Heart left ventricle (tissue), 16 donors: ENCODE data around the gene NUP54. TPM values are rescaled to one million over a fixed set of nuclear protein-coding genes. Genes with fewer than 3 reads are reported as not detected.

Experiments used
- ATAC-seq, 4 donors: fragments of 200-7000 bp; cut with Tn5 transposase; one replicate each; pipeline ENCODE4 v1.9.1; 2020 to 2022; ENCODE audit warnings: moderate library complexity in 4 of 4, mild to moderate bottlenecking in 3 of 4, moderate number of reproducible peaks in 1 of 4
- DNase-seq, 5 donors: peaks; one replicate each; pipeline ENCODE4 v3.0.0-alpha.2; 2020
- H3K27ac ChIP-seq, 12 donors: fragments of 200-600 bp; sonication (generic) in 4 of 12; one replicate each; pipeline versions ENCODE4 v1.5.0 to v1.8.0; 2016 to 2022; ENCODE audit warnings: mild to moderate bottlenecking in 2 of 12
- H3K27me3 ChIP-seq, 9 donors: fragments of 200-600 bp; sonication (generic) in 2 of 9; one replicate each; pipeline versions ENCODE4 v1.5.1 to v1.8.0; 2016 to 2022; ENCODE audit warnings: mild to moderate bottlenecking in 3 of 9
- H3K36me3 ChIP-seq, 9 donors: fragments of 200-600 bp; sonication (generic) in 2 of 9; one replicate each; pipeline versions ENCODE4 v1.5.0 to v1.8.0; 2018 to 2022; ENCODE audit warnings: mild to moderate bottlenecking in 2 of 9
- H3K4me1 ChIP-seq, 12 donors: fragments of 200-600 bp; sonication (generic) in 4 of 12; one replicate each; pipeline versions ENCODE4 v1.5.0 to v1.8.0; 2016 to 2022; ENCODE audit warnings: mild to moderate bottlenecking in 3 of 12
- H3K4me3 ChIP-seq, 12 donors: fragments of 200-600 bp; sonication (generic) in 4 of 12; one replicate each; pipeline versions ENCODE4 v1.5.0 to v1.8.0; 2017 to 2022; ENCODE audit warnings: mild to moderate bottlenecking in 9 of 12, moderate library complexity in 4 of 12
- H3K9me3 ChIP-seq, 12 donors: fragments of 200-600 bp; sonication (generic) in 4 of 12; one replicate each; pipeline versions ENCODE4 v1.5.0 to v1.8.0; 2016 to 2022; ENCODE audit warnings: mild to moderate bottlenecking in 1 of 12
- POLR2A ChIP-seq, 2 donors: fragments of 450-650 bp; IDR thresholded peaks; one replicate each; pipeline ENCODE4 v1.6.1; 2017; ENCODE audit warnings: antibody characterized with exemption in 2 of 2, mild to moderate bottlenecking in 2 of 2, moderate library complexity in 2 of 2
- WGBS, 4 donors: extraction: QIAGEN DNeasy Blood & Tissue Kit in 2 of 4; methylation state at CpG; one replicate each; pipeline versions ENCODE4 v1.1.5 to v1.1.7; 2013 to 2018; 5-methylcytosine and 5-hydroxymethylcytosine counted together
- intact Hi-C, 10 donors: fragments of 100-400 bp; cut with DNase I; formaldehyde crosslinking; loops; one replicate each; pipeline versions ENCODE4 v1.11.1 to v1.14.2; 2022
- polyA plus RNA-seq, 2 donors: library from polyadenylated mRNA; stranded (reverse); fragments of 200-250 nt; gene quantifications; one replicate each; pipeline ENCODE4 v1.2.3, GENCODE V29; 2013
- total RNA-seq, 9 donors: library from RNA; depleted of rRNA in 2 of 9; stranded (reverse); fragments of >200 nt in 2 of 9; fragmentation: NEBNext Ultra II Directional in 3 of 9; extraction: Animal tissue kit (Norgen Biotek cat#: 25700) in 3 of 9; gene quantifications; one replicate each; pipeline versions ENCODE4 v1.1.0 to v1.2.4, GENCODE V29; 2016 to 2023
- TF ChIP-seq, protein P1 (sequence below), 12 donors: fragments of 200-600 bp; sonication (generic) in 4 of 12; IDR thresholded peaks; one replicate each; pipeline versions ENCODE4 v1.5.0 to v1.8.0; 2018 to 2022; ENCODE audit warnings: antibody characterized with exemption in 12 of 12, mild to moderate bottlenecking in 5 of 12
- donor health status: ischemic (EF 13 %, LVEDD 7.1; RV severe dilation, severe dysfunction).
- donor health status: healthy with polysubstance abuse.
- donor health status: DM: no; HTN: yes; CAD: no.
- donor health status: DM: no; HTN: no; CAD: no.
- donor health status: ischemic (EF 25% LVEDD 6.9; RV normal size, moderate dysfunction).
- donor health status: ischemic (EF 25% LVEDD 5.7; RV mildly dilated, moderate dysfunction).
- donor health status: healthy.
- donor health status: DM: yes; HTN: yes; CAD: no.
- donor health status: ischemic (EF 35%, LVEDD 5.7; RV mildly dilated, moderate dysfunction).
- donor health status: nonischemic (EF 11% LVEDD 7.7; RV severe dilation, severe dysfunction).
- donor health status: DM: yes; HTN: yes; CAD: no.
- donor health status: PGD.
- donor health status: ischemic (EF 29% LVEDD 5.4; RV normal size, mild dysfunction).
- donor health status: nonischemic (EF 23%, LVEDD 6.1; RV moderate dilation, normal function).

Gene NUP54
- total and polyA plus RNA-seq, 11 donors: 10.7 to 26.7 (median 17.3) TPM

DNA sequence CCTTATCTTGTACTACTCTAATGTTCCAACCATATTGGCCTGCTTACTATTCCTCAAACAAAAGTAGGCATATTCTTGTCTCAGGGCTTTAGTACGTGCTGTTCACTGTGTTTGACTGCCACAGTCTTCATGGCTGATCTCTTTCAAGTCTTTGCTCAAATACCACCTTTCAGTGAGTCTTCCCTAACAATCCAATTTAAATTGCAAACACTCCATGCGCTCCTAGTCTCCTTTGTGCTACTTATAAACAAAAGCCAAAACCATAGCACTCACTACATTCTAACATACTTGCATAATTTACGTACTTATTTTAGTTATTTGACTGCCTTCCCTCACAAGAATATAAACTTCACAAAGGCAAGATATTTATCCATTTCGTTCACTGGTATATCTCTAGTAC is 75.4 kb downstream of the NUP54 start:
- no peak for ATAC-seq
- no peaks in the 10 kb centered on the region for H3K36me3 ChIP-seq
- H3K4me1 ChIP-seq: peaks cover 0 to 26% (median 6%) of the 10 kb centered on the region in 12 donors
- TF ChIP-seq, protein P1, sequence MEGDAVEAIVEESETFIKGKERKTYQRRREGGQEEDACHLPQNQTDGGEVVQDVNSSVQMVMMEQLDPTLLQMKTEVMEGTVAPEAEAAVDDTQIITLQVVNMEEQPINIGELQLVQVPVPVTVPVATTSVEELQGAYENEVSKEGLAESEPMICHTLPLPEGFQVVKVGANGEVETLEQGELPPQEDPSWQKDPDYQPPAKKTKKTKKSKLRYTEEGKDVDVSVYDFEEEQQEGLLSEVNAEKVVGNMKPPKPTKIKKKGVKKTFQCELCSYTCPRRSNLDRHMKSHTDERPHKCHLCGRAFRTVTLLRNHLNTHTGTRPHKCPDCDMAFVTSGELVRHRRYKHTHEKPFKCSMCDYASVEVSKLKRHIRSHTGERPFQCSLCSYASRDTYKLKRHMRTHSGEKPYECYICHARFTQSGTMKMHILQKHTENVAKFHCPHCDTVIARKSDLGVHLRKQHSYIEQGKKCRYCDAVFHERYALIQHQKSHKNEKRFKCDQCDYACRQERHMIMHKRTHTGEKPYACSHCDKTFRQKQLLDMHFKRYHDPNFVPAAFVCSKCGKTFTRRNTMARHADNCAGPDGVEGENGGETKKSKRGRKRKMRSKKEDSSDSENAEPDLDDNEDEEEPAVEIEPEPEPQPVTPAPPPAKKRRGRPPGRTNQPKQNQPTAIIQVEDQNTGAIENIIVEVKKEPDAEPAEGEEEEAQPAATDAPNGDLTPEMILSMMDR (IDR thresholded peaks at IDR 0.05): no peak
- TF ChIP-seq POLR2A (IDR thresholded peaks at IDR 0.05): no peak
- H3K27me3 ChIP-seq: no peaks in the 10 kb centered on the region
- peak overlapping the region in 1 of 12 donors; percentile 7 for H3K27ac ChIP-seq
- 58 to 71% (median 69%) methylated on average over 4 of the region's 4 CpGs for WGBS, 4 donors
- H3K4me3 ChIP-seq: no peak overlapping the region
- intact Hi-C loops: loop anchor here in 1 of 10 donors (10.0 kb wide), 1 partner anchor 158 kb away; no protein-coding TSS in a partner anchor
- DNase-seq: no peak
- H3K9me3 ChIP-seq: no peaks in the 10 kb centered on the region

- WGBS, 4 donors: 0 to 1% (median 0%) methylated on average over 2 of the region's 2 CpGs
- Histone ChIP-seq H3K4me1 (peaks cover 0 to 4% (median 0%) of the 10 kb centered on the region in 12 donors), H3K36me3 (no peaks in the 10 kb centered on the region), H3K9me3 (no peaks in the 10 kb centered on the region), H3K4me3 (no peak overlapping the region), H3K27me3 (no peaks in the 10 kb centered on the region), H3K27ac (no peak overlapping the region)
- intact Hi-C loops: loop anchor here (1.0 to 10.0 kb wide), 7 partner anchors 69 to 153 kb away; no protein-coding TSS in a partner anchor
- no peak for TF ChIP-seq POLR2A (IDR thresholded peaks at IDR 0.05)
- TF ChIP-seq, protein P1 (IDR thresholded peaks at IDR 0.05): peak; percentile 77 to 96 (median 92)
- peak in 4 of 5 donors; percentile 62 to 74 (median 70) for DNase-seq
- peak; percentile 39 to 87 (median 80) for ATAC-seq
Measured at GRCh38 chr4:76067652-76068286, 80.4 kb downstream of the NUP54 start.

GRCh38 chr4:76066546-76066945 is 81.7 kb downstream of the NUP54 start:
- TF ChIP-seq POLR2A (IDR thresholded peaks at IDR 0.05): no peak
- TF ChIP-seq, protein P1 (IDR thresholded peaks at IDR 0.05): no peak
- H3K4me3 ChIP-seq: no peak overlapping the region
- DNase-seq (no peak), ATAC-seq (peak in 1 of 4 donors; percentile 18)
- no peaks in the 10 kb centered on the region for H3K27me3 ChIP-seq
- WGBS, 4 donors: 69 to 79% (median 74%) methylated on average over 2 to 3 of the region's 3 CpGs
- H3K36me3 ChIP-seq: no peaks in the 10 kb centered on the region
- intact Hi-C loops: loop anchor here in 6 of 10 donors (2.0 to 10.0 kb wide), 4 partner anchors 68 to 152 kb away; no protein-coding TSS in a partner anchor
- no peaks in the 10 kb centered on the region for H3K9me3 ChIP-seq
- H3K27ac ChIP-seq: no peak overlapping the region
- no peaks in the 10 kb centered on the region for H3K4me1 ChIP-seq

Other genes with a start within 250 kb of the NUP54 start
- not detected for gene PPEF2, start 245.9 kb downstream of the NUP54 start, total RNA-seq
- not detected for gene PPEF2, start 245.9 kb downstream of the NUP54 start, polyA plus RNA-seq
- gene NAAA, start 207.4 kb downstream of the NUP54 start, total RNA-seq: 10 to 100 TPM in 6 of 9 donors, 1 to 10 TPM in 3; 6.1 to 67.0 (median 21.3) TPM
- 1 to 10 TPM; 6.0 to 6.4 TPM for gene NAAA, start 207.4 kb downstream of the NUP54 start, polyA plus RNA-seq
- 10 to 100 TPM; 15.8 to 29.6 (median 21.0) TPM for gene SDAD1, start 157.5 kb downstream of the NUP54 start, total RNA-seq
- gene SDAD1, start 157.5 kb downstream of the NUP54 start, polyA plus RNA-seq: 10 to 100 TPM in 1 of 2 donors, 1 to 10 TPM in 1; 6.4 to 15.8 TPM
- 100 to 1,000 TPM in 1 of 9 donors, 10 to 100 TPM in 1, 1 to 10 TPM in 1, under 1 TPM in 5, not detected in 1; 0.07 to 372 (median 0.49) TPM for gene CXCL9, start 140.9 kb downstream of the NUP54 start, total RNA-seq
- gene CXCL9, start 140.9 kb downstream of the NUP54 start, polyA plus RNA-seq: under 1 TPM; 0.11 to 0.53 TPM
- gene CXCL10, start 124.9 kb downstream of the NUP54 start, total RNA-seq: 100 to 1,000 TPM in 1 of 9 donors, 10 to 100 TPM in 1, 1 to 10 TPM in 1, under 1 TPM in 3, not detected in 3; 0.47 to 252 (median 2.3) TPM
- gene CXCL10, start 124.9 kb downstream of the NUP54 start, polyA plus RNA-seq: under 1 TPM; 0.10 to 0.34 TPM
- gene CXCL11, start 112.3 kb downstream of the NUP54 start, total RNA-seq: 10 to 100 TPM in 1 of 9 donors, 1 to 10 TPM in 1, under 1 TPM in 1, not detected in 6; 0.36 to 70.7 (median 3.3) TPM
- gene CXCL11, start 112.3 kb downstream of the NUP54 start, polyA plus RNA-seq: under 1 TPM in 1 of 2 donors, not detected in 1; 0.06 TPM
- 100 to 1,000 TPM in 2 of 9 donors, 10 to 100 TPM in 7; 38.8 to 230 (median 73.4) TPM for gene ART3, start 73.7 kb downstream of the NUP54 start, total RNA-seq
- 100 to 1,000 TPM in 1 of 2 donors, 10 to 100 TPM in 1; 67.8 to 139 TPM for gene ART3, start 73.7 kb downstream of the NUP54 start, polyA plus RNA-seq
- 100 to 1,000 TPM in 3 of 9 donors, 10 to 100 TPM in 6; 84.9 to 208 (median 96.0) TPM for gene SCARB2, start 65.4 kb upstream of the NUP54 start, total RNA-seq
- gene SCARB2, start 65.4 kb upstream of the NUP54 start, polyA plus RNA-seq: 100 to 1,000 TPM in 1 of 2 donors, 10 to 100 TPM in 1; 98.1 to 108 TPM
- 1 to 10 TPM in 8 of 9 donors, under 1 TPM in 1; 0.48 to 4.9 (median 2.5) TPM for gene FAM47E, start 103.3 kb upstream of the NUP54 start, total RNA-seq
- 1 to 10 TPM in 1 of 2 donors, under 1 TPM in 1; 0.36 to 3.2 TPM for gene FAM47E, start 103.3 kb upstream of the NUP54 start, polyA plus RNA-seq
- 10 to 100 TPM; 16.8 to 48.6 (median 25.5) TPM for gene STBD1, start 158.3 kb upstream of the NUP54 start, total RNA-seq
- 10 to 100 TPM; 35.0 to 50.8 TPM for gene STBD1, start 158.3 kb upstream of the NUP54 start, polyA plus RNA-seq